H9 (cell line): ENCODE results near the gene KRTAP10-10. TPM values are rescaled to one million over a fixed set of nuclear protein-coding genes. Genes with fewer than 3 reads are reported as not detected.

ENCODE experiments used
- DNase-seq: peaks from one replicate; pipeline ENCODE4 v3.0.0-alpha.2; 2017
- H2AFZ ChIP-seq: one replicate; pipeline ENCODE4 v1.6.1; 2013; ENCODE audit warnings: mild to moderate bottlenecking, low read length, control low read depth, moderate library complexity
- H2AK5ac ChIP-seq: 2 replicates; pipeline ENCODE4 v1.6.1; 2013; ENCODE audit warnings: low read length, control low read depth, mixed read lengths; ENCODE audit not compliant: insufficient read length
- H2BK120ac ChIP-seq: one replicate; pipeline ENCODE4 v1.6.1; 2013; ENCODE audit warnings: low read depth, mild to moderate bottlenecking, low read length, control low read depth, inconsistent platforms; ENCODE audit not compliant: poor library complexity, severe bottlenecking
- H2BK12ac ChIP-seq: 2 replicates; pipeline ENCODE4 v1.6.1; 2013; ENCODE audit warnings: low read length, control low read depth, mixed read lengths, low read depth; ENCODE audit not compliant: insufficient read length
- H2BK15ac ChIP-seq: 2 replicates; pipeline ENCODE4 v1.6.1; 2013; ENCODE audit warnings: low read depth, low read length, control low read depth
- H2BK20ac ChIP-seq: one replicate; pipeline ENCODE4 v1.6.1; 2013; ENCODE audit warnings: low read depth, mild to moderate bottlenecking, low read length, control low read depth, inconsistent platforms; ENCODE audit not compliant: poor library complexity, severe bottlenecking
- H2BK5ac ChIP-seq: 2 replicates; pipeline ENCODE4 v1.6.1; 2013; ENCODE audit warnings: low read length, control low read depth, mixed read lengths; ENCODE audit not compliant: insufficient read length
- H3K14ac ChIP-seq: 2 replicates; pipeline ENCODE4 v1.6.1; 2013; ENCODE audit warnings: low read length, control low read depth; ENCODE audit not compliant: insufficient read depth
- H3K18ac ChIP-seq: 2 replicates; pipeline ENCODE4 v1.6.1; 2013; ENCODE audit warnings: low read depth, mild to moderate bottlenecking, mixed read lengths, low read length, control low read depth; ENCODE audit not compliant: insufficient read length
- H3K23ac ChIP-seq: 2 replicates; pipeline ENCODE4 v1.6.1; 2013; ENCODE audit warnings: low read length, control low read depth, mixed read lengths, low read depth; ENCODE audit not compliant: insufficient read length
- H3K23me2 ChIP-seq: 2 replicates; pipeline ENCODE4 v1.6.1; 2013; ENCODE audit warnings: low read depth, mild to moderate bottlenecking, mixed read lengths, low read length, control low read depth; ENCODE audit not compliant: insufficient read length, poor library complexity, severe bottlenecking
- H3K27ac ChIP-seq: 2 replicates; pipeline ENCODE4 v1.5.1; 2013; ENCODE audit warnings: low read length, control low read depth, mixed read lengths, low read depth; ENCODE audit not compliant: insufficient read length
- H3K27me3 ChIP-seq: 2 replicates; pipeline ENCODE4 v1.6.1; 2013; ENCODE audit warnings: low read length, control low read depth, inconsistent platforms; ENCODE audit not compliant: insufficient read depth
- H3K4ac ChIP-seq: 2 replicates; pipeline ENCODE4 v1.6.1; 2013; ENCODE audit warnings: low read depth, mild to moderate bottlenecking, control low read depth, inconsistent platforms, low read length, moderate library complexity
- H3K4me1 ChIP-seq: 2 replicates; pipeline ENCODE4 v1.6.1; 2013; ENCODE audit warnings: low read length, control low read depth, inconsistent platforms; ENCODE audit not compliant: insufficient read depth
- H3K4me2 ChIP-seq: 2 replicates; pipeline ENCODE4 v1.6.1; 2013; ENCODE audit warnings: low read length, control low read depth, mixed read lengths; ENCODE audit not compliant: insufficient read length, insufficient read depth
- H3K56ac ChIP-seq: 2 replicates; pipeline ENCODE4 v1.6.1; 2013; ENCODE audit warnings: low read depth, mild to moderate bottlenecking, mixed read lengths, low read length, control low read depth; ENCODE audit not compliant: insufficient read length
- H3K79me1 ChIP-seq: 2 replicates; pipeline ENCODE4 v1.6.1; 2013; ENCODE audit warnings: low read depth, mild to moderate bottlenecking, moderate library complexity, low read length, control low read depth, inconsistent platforms; ENCODE audit not compliant: insufficient read depth, poor library complexity, severe bottlenecking
- H3K79me2 ChIP-seq: 2 replicates; pipeline ENCODE4 v1.6.1; 2013; ENCODE audit warnings: low read length, control low read depth, inconsistent platforms; ENCODE audit not compliant: insufficient read depth
- H3K9ac ChIP-seq: 2 replicates; pipeline ENCODE4 v1.6.1; 2013; ENCODE audit warnings: low read length, control low read depth, mixed read lengths; ENCODE audit not compliant: insufficient read length; ENCODE audit errors: extremely low read depth
- H3K9me3 ChIP-seq: one replicate; pipeline ENCODE4 v1.6.1; 2013; ENCODE audit warnings: low read depth, low read length, inconsistent platforms; ENCODE audit not compliant: control insufficient read depth
- H3T11ph ChIP-seq: one replicate; pipeline ENCODE4 v1.6.1; 2013; ENCODE audit warnings: mild to moderate bottlenecking, low read length, control low read depth, inconsistent platforms
- H4K20me1 ChIP-seq: one replicate; pipeline ENCODE4 v1.6.1; 2013; ENCODE audit not compliant: control insufficient read depth, insufficient read length, insufficient read depth
- H4K5ac ChIP-seq: 2 replicates; pipeline ENCODE4 v1.6.1; 2013; ENCODE audit warnings: low read depth, mild to moderate bottlenecking, mixed read lengths, low read length, control low read depth; ENCODE audit not compliant: insufficient read length
- H4K8ac ChIP-seq: replicated peaks from 2 replicates; pipeline ENCODE4 v1.6.1; 2013; ENCODE audit warnings: low read length, control low read depth, mixed read lengths, low read depth; ENCODE audit not compliant: insufficient read length
- H4K91ac ChIP-seq: 2 replicates; pipeline ENCODE4 v1.6.1; 2013; ENCODE audit warnings: low read depth, mild to moderate bottlenecking, moderate library complexity, mixed read lengths, low read length, control low read depth; ENCODE audit not compliant: insufficient read length
- H3K27ac Mint-ChIP-seq, 3 experiments: 2 replicates in 2 of 3; 3 replicates in 1 of 3; pipeline ENCODE4 v1.8.0; 2020 to 2021; ENCODE audit warnings: mixed read lengths in 3 of 3, mild to moderate bottlenecking in 1 of 3, moderate library complexity in 1 of 3
- H3K27me3 Mint-ChIP-seq: 2 replicates; pipeline ENCODE4 v1.8.0; 2021; ENCODE audit warnings: low read depth, mild to moderate bottlenecking, moderate library complexity, mixed read lengths
- H3K36me3 Mint-ChIP-seq, 3 experiments: 2 replicates in 2 of 3; 3 replicates in 1 of 3; pipeline ENCODE4 v1.8.0; 2020 to 2021; ENCODE audit warnings: low read depth in 3 of 3, mixed read lengths in 3 of 3; ENCODE audit not compliant: insufficient read depth in 1 of 3
- H3K4me1 Mint-ChIP-seq, 2 experiments: 2 replicates each; pipeline ENCODE4 v1.8.0; 2020; ENCODE audit warnings: mixed read lengths in 2 of 2
- H3K4me3 Mint-ChIP-seq, 2 experiments: 2 replicates in 1 of 2; 3 replicates in 1 of 2; pipeline ENCODE4 v1.8.0; 2020 to 2021; ENCODE audit warnings: mild to moderate bottlenecking in 2 of 2, mixed read lengths in 2 of 2, moderate library complexity in 1 of 2
- H3K9me3 Mint-ChIP-seq, 2 experiments: 2 replicates in 1 of 2; 3 replicates in 1 of 2; pipeline ENCODE4 v1.8.0; 2020; ENCODE audit warnings: mild to moderate bottlenecking in 2 of 2, mixed read lengths in 2 of 2, moderate library complexity in 1 of 2
- CTCF ChIP-seq: fragments of 200-600 bp; sonication (generic); conservative IDR thresholded peaks from 3 replicates; pipeline ENCODE4 v1.8.0; 2021; ENCODE audit warnings: antibody characterized with exemption, mild to moderate bottlenecking
- WGBS: extraction: QIAGEN DNeasy Blood & Tissue Kit; methylation state at CpG from one replicate; pipeline ENCODE4 v1.1.7; 2013; ENCODE audit warnings: missing lambda C conversion rate, low lambda C conversion rate, mixed read lengths; ENCODE audit not compliant: insufficient read length; ENCODE audit errors: extremely low coverage; 5-methylcytosine and 5-hydroxymethylcytosine counted together
- total RNA-seq: library from RNA; stranded (reverse); gene quantifications from 2 replicates; pipeline ENCODE4 v1.2.1, GENCODE V29; 2021

Gene KRTAP10-10
- total RNA-seq, 1 experiment from 2014 or later: not detected

GRCh38 chr21:44612669-44613229 is 24.4 kb upstream of the KRTAP10-10 start:
- no peak for DNase-seq
- WGBS: no CpG with 5 or more reads among the region's 13 CpGs
- Histone ChIP-seq H2BK20ac (no peak overlapping the region), H3K4me1 (no peaks in the 10 kb centered on the region), H4K91ac (no peak overlapping the region), H3K79me2 (no peaks in the 10 kb centered on the region), H2BK120ac (no peak overlapping the region), H2AFZ (no peak overlapping the region), H3T11ph (no peak overlapping the region), H3K23ac (no peak overlapping the region), H3K18ac (no peak overlapping the region), H3K9ac (no peak overlapping the region), H3K4ac (no peak overlapping the region), H3K79me1 (no peaks in the 10 kb centered on the region), H3K27ac (no peak overlapping the region), H2BK15ac (no peak overlapping the region), H3K4me2 (no peak overlapping the region), H3K23me2 (no peaks in the 10 kb centered on the region), H2BK12ac (no peak overlapping the region), H4K5ac (no peak overlapping the region), H4K20me1 (no peaks in the 10 kb centered on the region), H3K9me3 (peaks cover 9% of the 10 kb centered on the region), H2AK5ac (no peak overlapping the region), H2BK5ac (no peak overlapping the region), H3K56ac (no peak overlapping the region), H3K14ac (no peak overlapping the region), H3K27me3 (no peaks in the 10 kb centered on the region), H4K8ac (no peak overlapping the region)
- no peak for TF ChIP-seq CTCF
- Mint-ChIP-seq H3K4me3 (no peak overlapping the region), H3K36me3 (peaks cover 8 to 26% (median 21%) of the 10 kb centered on the region in 3 experiments), H3K9me3 (peaks cover 33 to 37% of the 10 kb centered on the region in 2 experiments), H3K4me1 (peaks cover 20 to 25% of the 10 kb centered on the region in 2 experiments), H3K27me3 (peaks cover 7% of the 10 kb centered on the region), H3K27ac (no peak overlapping the region; a peak in 1 of 7 replicates)
